Kidney (tissue), 14 donors: ENCODE results near the gene BIN1. TPM values are rescaled to one million over a fixed set of nuclear protein-coding genes. Genes with fewer than 3 reads are reported as not detected.

ENCODE experiments used
- DNase-seq, 5 donors: peaks; one replicate each; pipeline ENCODE4 v3.0.0-alpha.2; 2013 to 2020
- FAIRE-seq: peaks from 2 replicates; lab custom pipeline; 2012; peaks lifted over from hg19 to GRCh38; lab: Jason Lieb, UNC
- H3K27ac ChIP-seq, 2 donors: one replicate each; pipeline ENCODE4 v1.7.0; 2013; ENCODE audit warnings: low read depth in 2 of 2, low read length in 2 of 2, inconsistent platforms in 1 of 2
- H3K27me3 ChIP-seq: one replicate; pipeline ENCODE4 v1.7.1; 2013; ENCODE audit warnings: low read length, inconsistent platforms; ENCODE audit not compliant: control insufficient read depth, insufficient read depth
- H3K36me3 ChIP-seq, 3 donors: one replicate each; pipeline versions ENCODE4 v1.7.0 to v1.7.1; 2013; ENCODE audit warnings: low read length in 3 of 3, control low read depth in 1 of 3, inconsistent platforms in 1 of 3; ENCODE audit not compliant: insufficient read depth in 3 of 3, control insufficient read depth in 2 of 3
- H3K4me1 ChIP-seq, 3 donors: one replicate each; pipeline versions ENCODE4 v1.7.0 to v1.7.1; 2013; ENCODE audit warnings: low read length in 3 of 3, inconsistent platforms in 1 of 3, low read depth in 1 of 3; ENCODE audit not compliant: control insufficient read depth in 2 of 3, insufficient read depth in 2 of 3
- H3K4me3 ChIP-seq, 3 donors: one replicate each; pipeline versions ENCODE4 v1.7.0 to v1.8.1; 2013; ENCODE audit warnings: low read length in 3 of 3, control low read depth in 1 of 3, inconsistent platforms in 1 of 3
- H3K9ac ChIP-seq, 3 donors: one replicate each; pipeline versions ENCODE4 v1.7.0 to v1.7.1; 2013; ENCODE audit warnings: low read length in 3 of 3, control low read depth in 1 of 3, inconsistent platforms in 1 of 3
- H3K9me3 ChIP-seq, 3 donors: one replicate each; pipeline versions ENCODE4 v1.7.0 to v1.7.1; 2013; ENCODE audit warnings: low read length in 3 of 3, control low read depth in 1 of 3, inconsistent platforms in 1 of 3; ENCODE audit not compliant: control insufficient read depth in 2 of 3, insufficient read depth in 1 of 3
- CTCF ChIP-seq: IDR thresholded peaks from 3 replicates; pipeline ENCODE4 v1.5.1; 2012; ENCODE audit warnings: mild to moderate bottlenecking, moderate library complexity, borderline replicate concordance; ENCODE audit not compliant: insufficient read depth; ENCODE audit errors: extremely low read depth
- intact Hi-C: fragments of 100-400 bp; cut with DNase I; formaldehyde crosslinking; loops from one replicate; pipeline ENCODE4 v1.11.1; 2022
- polyA plus RNA-seq: library from polyadenylated mRNA; stranded (reverse); fragments of 350-450 nt; fragmentation: Illumina TruSeq; extraction: RNeasy Lipid Tissue Mini Kit (QIAGEN cat#74804); gene quantifications from one replicate; pipeline ENCODE4 v1.2.3, GENCODE V29; 2014; ENCODE audit warnings: low read depth, low replicate concordance; ENCODE audit not compliant: insufficient read depth
- total RNA-seq: library from RNA; stranded (reverse); fragmentation: NEBNext Ultra II Directional; extraction: Animal tissue kit (Norgen Biotek cat#: 25700); gene quantifications from one replicate; pipeline ENCODE4 v1.2.1, GENCODE V29; 2021
- donor health status: control.
- donor health status: control.
- donor health status: control.
- donor health status: control.
- donor health status: control.
- donor health status: DM: yes; HTN: yes; CAD: no.
- donor health status: Normal renal cell carcinoma (clear cell type).

BIN1 gene
- total and polyA plus RNA-seq, 2 donors from 2014 or later: 121 to 167 TPM

- H3K9ac ChIP-seq: no peak overlapping the region
- FAIRE-seq (no peak), DNase-seq (no peak)
- no peak overlapping the region for H3K27ac ChIP-seq
- H3K36me3 ChIP-seq: no peaks in the 10 kb centered on the region
- H3K4me1 ChIP-seq: peaks cover 0 to 5% (median 0%) of the 10 kb centered on the region in 3 donors
- TF ChIP-seq CTCF: no peak
- no peak overlapping the region for H3K4me3 ChIP-seq
- intact Hi-C loops: no loop called here
- no peaks in the 10 kb centered on the region for H3K9me3 ChIP-seq
- H3K27me3 ChIP-seq: no peaks in the 10 kb centered on the region
These were observed 89.4 kb downstream of the BIN1 start for GRCh38 chr2:127017548-127017947.

- Histone ChIP-seq H3K27me3 (no peaks in the 10 kb centered on the region), H3K4me3 (no peak overlapping the region), H3K27ac (no peak overlapping the region), H3K36me3 (no peaks in the 10 kb centered on the region), H3K9ac (no peak overlapping the region), H3K9me3 (no peaks in the 10 kb centered on the region), H3K4me1 (peaks cover 0 to 5% (median 0%) of the 10 kb centered on the region in 3 donors)
- no peak for TF ChIP-seq CTCF
- intact Hi-C loops: no loop called here
- FAIRE-seq: no peak
- no peak for DNase-seq
These were observed 90.6 kb downstream of the BIN1 start for GRCh38 chr2:127016329-127016728.

GRCh38 chr2:127015106-127015910 lies 91.6 kb downstream of the BIN1 start:
- Histone ChIP-seq H3K27me3 (no peaks in the 10 kb centered on the region), H3K9ac (no peak overlapping the region), H3K9me3 (no peaks in the 10 kb centered on the region), H3K4me1 (peaks cover 0 to 5% (median 0%) of the 10 kb centered on the region in 3 donors), H3K36me3 (no peaks in the 10 kb centered on the region), H3K27ac (no peak overlapping the region), H3K4me3 (no peak overlapping the region)
- FAIRE-seq: no peak
- no peak for DNase-seq
- intact Hi-C loops: no loop called here
- no peak for TF ChIP-seq CTCF
